SIG-M5 (cell line): ENCODE measurements around the gene CYP2R1.
"Not testable (repeated sequence)": the region's sequence is repeated elsewhere in the genome, so short reads cannot be mapped to it uniquely, and the experiment has no call there.

Experiments
- DNase-seq: peaks from one replicate; lab custom pipeline; 2025; lab: John Stamatoyannopoulos, UW

Gene CYP2R1

DNA sequence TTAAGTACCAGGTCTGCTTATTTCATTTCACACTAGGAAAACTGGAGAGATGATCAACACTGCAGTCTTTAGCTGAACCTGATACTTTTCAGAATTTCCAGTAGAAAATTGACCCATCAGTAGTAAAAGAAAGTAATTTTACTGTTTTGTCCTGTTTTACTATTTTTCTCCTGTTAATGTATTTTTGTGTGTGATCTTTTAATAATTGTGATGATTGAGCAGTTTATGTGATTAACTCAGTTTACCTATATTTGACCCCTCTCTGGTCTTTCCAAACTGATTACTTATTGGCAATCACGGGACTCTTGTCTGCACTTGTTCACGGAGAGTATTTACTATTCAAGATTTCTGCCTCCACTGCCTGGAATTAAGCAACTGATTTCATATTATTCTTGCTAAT is 546 bp upstream of the CYP2R1 start:
- no peak for DNase-seq

DNA sequence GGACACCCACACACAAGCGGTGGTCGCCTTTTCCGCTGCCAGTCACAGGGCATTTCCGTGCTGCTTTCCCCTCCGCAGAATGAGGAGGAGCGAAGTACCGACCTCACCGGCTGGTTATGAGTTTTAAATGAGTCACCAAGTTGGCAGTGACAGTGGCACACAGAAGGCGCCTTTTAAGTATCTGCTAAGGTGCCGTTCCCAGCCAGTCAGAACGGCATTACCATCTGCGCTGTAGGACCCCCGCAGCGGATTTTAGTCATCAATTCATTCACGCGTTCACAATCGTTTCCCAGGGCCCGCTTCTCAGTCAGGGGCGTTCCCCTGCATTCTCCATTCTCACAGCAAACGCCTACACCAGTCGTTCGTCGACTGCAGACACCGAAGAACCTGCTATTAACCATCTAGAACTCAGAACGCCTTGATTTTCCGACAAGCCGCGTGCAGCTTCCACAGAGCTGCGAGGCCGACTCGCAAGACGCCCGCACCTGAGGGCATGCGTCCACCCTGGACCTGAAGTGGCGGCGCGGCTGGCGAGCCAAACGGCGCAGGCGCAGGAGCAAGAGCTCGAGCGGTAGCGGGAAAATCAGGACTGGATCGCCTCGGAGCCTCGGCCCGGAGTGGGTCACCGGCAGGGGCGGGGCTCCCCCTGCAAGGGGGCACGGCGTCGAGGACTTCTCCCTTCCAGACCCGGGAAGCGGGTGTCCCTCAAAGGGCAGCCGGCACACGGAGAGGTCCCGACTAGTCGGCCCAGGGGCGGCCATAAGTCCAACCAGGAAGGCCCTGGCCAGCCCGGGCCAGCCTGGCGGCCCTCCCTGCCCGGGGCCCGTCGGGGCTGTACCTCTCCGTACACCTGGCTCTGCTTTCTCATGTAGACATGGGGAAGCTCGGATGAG is 642 bp downstream of the CYP2R1 start:
- DNase-seq: peak; percentile 6

DNA sequence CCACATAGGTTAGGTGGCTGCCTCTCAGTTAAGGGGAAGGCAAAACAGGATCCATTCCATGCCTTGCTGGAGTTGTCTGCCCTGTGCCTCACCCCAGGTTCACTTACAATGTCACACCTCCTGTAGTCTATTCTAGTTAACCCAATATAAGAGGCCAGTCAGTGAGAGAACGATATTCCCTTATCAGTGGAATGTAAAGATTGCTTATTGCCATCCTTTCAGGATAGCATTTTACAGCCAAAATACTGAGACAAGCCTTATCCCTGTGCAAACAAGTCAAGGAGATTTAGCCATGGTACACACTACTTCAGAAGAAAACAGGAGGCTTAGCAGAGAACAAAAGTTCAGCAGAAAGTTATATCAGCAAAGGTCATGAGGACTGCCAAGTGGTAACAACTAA is 5.5 kb downstream of the CYP2R1 start:
- no peak for DNase-seq

DNA sequence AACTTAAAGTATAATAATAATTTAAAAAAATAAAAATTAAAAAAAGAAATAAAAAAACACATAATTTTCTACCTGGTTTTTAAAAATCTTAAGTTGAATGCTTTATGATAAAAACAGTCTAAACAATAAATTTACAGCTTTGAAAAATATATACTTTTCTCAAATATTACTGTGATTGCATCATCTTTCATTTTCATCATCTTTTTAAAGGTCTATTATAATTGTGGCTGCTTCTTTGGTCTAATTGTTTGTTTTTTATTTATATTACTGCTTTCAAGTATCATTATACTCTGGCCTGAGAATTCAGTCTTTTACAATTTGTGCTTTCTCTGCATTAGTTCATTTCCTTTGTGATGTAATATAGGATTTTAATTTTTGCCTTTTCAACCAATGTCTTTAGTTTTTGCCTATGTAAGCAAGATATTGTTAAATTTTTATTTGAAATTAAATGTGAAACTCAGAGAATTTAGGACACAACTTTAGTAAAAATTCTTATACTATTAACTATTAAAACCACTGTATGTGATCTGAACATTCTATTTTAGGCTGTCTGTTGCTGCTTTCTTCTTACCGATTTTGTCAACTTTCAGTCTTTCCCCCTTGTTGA is 7.3 kb downstream of the CYP2R1 start:
- DNase-seq: no peak

DNA sequence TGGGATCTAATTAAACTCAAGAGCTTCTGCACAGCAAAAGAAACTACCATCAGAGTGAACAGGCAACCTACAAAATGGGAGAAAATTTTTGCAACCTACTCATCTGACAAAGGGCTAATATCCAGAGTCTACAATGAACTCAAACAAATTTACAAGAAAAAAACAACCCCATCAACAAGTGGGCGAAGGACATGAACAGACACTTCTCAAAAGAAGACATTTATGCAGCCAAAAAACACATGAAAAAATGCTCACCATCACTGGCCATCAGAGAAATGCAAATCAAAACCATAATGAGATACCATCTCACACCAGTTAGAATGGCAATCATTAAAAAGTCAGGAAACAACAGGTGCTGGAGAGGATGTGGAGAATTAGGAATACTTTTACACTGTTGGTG is 8.3 kb downstream of the CYP2R1 start:
- DNase-seq: not testable (repeated sequence)

DNA sequence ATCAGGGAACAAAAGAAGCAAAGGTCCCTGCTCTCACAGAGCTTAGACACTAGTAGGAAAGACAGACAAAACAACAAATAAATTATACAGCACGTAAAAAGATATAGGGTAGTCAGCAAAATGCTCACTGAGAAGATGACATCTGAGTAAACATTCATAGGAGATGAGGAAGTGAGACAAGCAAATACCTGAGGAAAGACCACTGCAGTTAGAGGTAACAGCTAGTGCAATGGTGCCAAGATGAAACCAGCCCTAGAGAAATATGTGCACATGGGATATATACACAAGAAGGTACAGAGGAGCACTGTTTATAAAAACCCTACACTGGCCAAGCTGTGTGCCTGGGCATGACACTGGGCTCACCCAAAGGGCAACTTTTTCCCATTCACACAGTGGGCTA is 9.8 kb downstream of the CYP2R1 start:
- no peak for DNase-seq

DNA sequence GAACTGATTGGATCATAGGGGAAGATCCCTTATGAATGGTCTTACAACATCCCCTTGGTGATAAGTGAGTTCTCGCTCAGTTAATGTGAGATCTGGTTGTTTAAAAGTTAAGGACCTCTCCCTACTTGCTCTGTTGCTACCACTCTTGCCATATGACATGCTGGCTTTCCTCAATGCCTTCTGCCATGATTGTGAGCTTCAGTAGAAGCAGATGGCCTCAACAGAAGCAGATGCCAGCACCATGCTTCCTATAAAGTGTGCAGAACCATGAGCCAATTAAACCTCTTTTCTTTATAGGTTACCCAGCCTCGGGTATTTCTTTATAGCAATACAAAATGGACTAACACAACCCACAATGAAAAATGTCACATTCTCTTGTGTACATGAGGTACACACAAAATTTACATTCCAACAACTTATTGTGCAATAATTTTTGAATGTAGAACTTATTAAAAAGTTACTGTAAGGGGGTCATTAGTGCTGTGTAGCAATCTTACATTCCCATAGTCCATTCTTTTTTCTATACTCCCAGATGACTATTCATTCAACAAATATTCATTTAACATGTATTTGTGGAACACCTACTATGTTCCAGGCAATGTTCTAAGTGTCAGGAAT is 10.3 kb downstream of the CYP2R1 start:
- no peak for DNase-seq

DNA sequence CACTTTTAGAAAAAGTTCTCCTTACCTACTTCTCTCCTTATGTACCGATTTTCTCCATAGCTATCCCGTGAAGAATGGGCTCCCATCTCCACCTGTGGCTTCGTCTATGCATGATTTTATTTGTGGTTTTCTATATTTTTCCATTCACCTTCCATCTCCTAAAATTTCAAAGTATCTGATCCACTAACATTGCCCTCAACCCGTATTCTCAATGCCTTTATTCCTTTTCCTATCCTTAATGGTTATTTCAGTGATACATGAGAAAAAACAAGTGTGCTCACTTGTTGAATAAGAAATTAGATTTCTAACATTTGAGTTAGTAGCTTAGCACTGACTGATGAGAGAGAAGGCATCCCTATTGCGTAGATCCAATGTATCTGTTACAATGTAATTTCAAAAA is 16.9 kb downstream of the CYP2R1 start:
- no peak for DNase-seq

DNA sequence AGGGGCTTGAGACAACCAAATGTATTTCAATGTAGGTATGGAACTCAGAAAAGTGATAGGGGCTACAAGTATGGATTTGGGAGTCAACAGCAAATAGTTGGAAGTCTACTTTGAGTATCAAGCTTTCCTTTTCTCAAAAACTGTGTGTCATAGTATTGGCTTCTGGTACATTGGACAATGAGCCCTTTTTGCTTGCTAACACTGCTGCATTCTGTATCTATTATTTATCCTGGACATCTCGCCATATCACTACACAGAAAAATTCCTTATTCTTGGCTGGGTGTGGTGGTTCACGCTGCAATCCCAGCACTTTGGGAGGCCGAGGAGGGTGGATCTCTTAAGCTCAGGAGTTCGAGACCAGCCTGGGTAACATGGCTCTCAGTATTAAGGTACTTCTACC is 18.4 kb downstream of the CYP2R1 start:
- no peak for DNase-seq

DNA sequence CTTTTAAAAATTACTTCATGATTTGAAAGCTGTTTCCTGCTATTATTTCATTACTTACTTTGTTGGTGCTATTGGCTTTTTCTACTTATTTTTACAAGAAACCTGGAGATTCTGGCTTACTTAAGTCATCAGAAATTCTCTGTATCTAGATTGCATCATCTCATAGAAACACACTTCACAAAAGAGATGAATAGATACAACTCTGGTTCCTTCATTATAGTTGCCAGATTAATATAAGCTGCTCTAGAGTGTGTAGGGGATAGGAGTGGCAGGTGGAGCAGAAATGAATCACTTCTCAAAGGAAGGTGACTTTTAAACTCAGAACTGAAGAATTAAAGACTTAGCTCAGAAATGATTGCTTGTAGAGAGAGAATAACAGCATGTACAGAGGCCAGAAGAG is 20.0 kb downstream of the CYP2R1 start:
- no peak for DNase-seq

DNA sequence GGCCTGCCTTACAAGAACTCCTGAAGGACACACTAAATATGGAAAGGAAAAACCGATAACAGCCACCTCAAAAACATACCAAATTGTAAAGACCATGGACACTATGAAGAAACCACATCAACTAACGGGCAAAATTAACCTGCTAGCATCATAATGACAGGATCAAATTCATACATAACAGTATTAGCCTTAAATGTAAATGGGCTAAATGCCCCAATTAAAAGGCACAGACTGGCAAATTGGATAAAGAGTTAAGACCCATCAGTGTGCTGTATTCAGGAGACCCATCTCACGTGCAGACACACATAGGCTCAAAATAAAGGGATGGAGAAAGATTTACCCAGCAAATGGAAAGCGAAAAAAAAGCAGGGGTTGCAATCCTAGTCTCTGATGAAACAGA is 28.3 kb downstream of the CYP2R1 start:
- DNase-seq: not testable (repeated sequence)

DNA sequence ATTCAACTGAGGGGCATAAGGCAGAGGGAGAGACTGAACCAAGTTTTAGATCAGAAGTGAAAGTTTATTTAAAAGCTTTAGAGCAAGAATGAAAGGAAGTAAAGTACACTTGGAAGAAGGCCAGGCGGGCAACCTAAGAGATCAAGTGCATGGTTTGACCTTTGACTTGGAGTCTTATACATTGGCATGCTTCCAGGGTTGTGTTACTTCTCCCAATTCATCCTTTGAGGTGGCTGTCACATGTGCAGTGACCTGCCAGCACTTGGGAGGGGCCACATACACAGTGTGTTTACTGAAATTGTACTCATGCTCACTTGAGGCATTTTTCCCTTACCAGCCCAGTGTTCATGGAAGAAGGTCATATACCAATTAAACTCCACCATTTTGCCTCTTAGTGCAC is 30.4 kb downstream of the CYP2R1 start:
- DNase-seq: no peak

DNA sequence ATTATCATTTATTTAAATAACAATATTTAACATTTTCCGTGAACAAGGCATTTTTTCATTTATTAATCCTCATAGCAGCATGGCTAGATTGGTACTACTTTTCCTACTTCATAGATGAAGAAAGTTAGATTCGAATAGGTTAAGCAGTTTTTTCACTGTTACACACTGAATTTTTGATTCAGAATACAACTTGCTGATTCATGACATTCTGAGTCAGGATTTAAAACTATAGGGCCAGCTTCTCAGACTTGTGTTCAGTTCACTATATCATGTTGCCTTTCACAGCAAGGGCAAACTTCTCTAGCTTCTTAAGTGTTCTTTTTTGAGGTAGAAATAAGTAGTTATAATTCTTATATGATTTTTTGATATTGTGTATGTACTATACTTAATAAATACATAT is 31.5 kb downstream of the CYP2R1 start:
- no peak for DNase-seq

DNA sequence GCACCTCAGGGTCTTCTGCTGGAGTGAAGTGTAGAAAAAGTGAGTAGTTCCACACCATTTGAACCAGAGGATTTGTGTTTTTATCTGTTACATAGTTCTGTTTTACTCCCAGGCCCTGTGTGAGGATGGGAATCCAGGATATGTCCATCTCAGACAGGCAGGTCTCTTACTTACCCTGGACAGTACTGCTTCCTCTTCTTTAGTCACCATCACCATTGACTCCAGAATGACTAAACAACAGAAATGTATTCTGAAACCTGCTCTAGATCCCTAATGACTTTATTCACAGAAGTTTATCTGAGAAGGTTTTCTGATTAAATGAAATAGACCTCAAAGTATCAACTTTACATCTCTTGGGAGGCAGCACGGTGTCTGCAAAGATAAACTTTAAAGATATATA is 33.6 kb downstream of the CYP2R1 start:
- DNase-seq: no peak

DNA sequence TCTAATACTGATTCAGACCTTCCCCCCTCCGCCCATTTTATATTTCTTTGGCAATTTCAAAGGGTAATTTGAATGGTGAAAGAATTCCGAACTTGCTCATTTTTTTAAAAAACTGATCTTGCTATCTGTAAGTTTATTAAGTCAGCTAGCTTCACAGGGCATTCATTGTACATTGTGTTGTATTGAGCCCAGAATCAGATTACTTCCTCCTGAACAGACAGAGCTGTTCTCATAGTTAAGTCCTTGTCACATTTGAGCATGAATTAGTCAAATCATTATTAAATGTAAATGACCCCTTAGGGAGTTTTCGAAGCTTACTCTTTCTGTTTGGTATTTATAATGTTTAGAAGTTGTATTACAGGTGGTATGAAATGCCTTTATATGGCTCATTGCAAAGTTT is 34.4 kb downstream of the CYP2R1 start:
- DNase-seq: no peak

DNA sequence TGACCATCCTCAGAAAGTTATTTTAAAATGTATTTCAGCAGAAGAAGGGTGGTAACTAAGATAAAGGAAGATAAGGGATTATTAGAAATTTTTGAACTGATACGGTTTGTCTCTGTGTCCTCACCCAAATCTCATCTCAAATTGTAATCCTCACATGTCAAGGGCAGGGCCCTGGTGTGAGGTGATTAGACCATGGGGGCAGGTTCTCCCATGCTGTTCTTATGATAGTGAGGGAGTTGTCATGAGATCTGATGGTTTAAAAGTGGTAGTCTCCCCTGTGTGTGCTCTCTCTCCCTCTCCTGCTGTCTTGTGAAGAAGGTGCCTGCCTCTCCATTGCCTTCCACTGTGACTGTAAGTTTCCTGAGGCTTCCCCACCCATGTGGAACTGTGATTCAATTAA is 36.1 kb downstream of the CYP2R1 start:
- no peak for DNase-seq

DNA sequence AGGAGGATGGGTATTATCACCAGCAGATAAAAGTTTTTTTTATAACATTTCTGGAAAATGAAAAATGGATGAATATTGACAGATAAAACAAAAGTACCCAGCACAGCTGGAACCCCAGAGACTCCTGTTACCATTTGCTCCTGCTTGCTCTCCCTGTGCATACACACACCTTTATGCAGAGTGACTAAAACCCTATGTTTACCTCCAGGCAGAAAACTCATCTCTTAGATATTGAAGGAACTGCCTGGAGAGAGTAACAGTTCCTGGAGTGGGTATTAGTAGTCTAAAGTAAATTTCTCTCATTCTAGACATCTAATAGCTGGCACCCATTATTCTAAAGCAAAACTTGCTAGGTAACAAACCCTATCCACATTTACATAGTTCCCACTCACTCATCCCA is 38.0 kb downstream of the CYP2R1 start:
- DNase-seq: no peak

DNA sequence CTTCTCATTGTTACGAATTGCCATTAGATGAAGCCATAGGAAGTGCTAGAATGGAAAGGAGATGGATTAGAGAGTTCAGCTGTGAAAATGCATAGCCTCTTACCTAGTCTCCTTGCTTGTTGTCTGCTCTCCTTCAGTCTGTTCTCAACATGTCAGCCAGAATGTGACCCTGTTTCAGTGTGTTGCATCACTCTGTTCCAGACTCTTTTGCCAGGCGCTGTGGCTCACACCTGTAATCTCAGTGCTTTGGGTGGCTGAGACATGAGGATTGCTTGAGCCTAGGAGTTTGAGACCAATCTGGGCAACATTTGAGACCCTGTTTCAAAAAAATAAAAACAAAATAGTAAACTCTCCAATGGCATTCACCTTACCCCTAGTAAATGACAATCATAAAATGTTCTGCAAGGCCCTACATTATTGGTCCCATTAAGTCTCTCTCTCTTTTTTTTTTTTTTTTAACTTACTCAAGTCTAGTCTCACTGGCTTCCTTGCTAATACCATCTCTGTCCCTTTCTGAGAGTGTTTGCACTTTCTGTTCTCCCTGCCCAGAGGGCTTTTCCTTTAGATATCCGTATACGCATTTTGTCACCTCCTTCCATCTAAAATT is 39.4 kb downstream of the CYP2R1 start:
- DNase-seq: no peak

DNA sequence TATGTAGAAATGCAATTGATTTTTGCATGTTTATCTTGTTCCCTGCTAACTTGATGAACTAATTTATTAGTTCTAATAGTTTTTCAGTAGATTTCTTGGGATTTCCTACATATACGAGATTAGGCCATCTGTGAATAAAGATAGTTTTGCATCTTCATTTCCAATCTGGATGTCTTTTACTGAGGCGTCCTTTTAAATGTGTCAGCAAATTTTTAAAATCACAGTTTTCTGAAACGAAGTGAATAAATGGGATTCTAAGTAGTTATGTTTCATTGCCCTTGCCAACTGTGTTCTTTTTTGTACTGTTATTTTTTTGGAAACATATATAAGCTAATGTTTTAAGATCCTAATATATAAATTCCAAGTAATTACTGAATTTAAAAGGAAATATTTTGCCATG is 50.0 kb downstream of the CYP2R1 start:
- DNase-seq: no peak

DNA sequence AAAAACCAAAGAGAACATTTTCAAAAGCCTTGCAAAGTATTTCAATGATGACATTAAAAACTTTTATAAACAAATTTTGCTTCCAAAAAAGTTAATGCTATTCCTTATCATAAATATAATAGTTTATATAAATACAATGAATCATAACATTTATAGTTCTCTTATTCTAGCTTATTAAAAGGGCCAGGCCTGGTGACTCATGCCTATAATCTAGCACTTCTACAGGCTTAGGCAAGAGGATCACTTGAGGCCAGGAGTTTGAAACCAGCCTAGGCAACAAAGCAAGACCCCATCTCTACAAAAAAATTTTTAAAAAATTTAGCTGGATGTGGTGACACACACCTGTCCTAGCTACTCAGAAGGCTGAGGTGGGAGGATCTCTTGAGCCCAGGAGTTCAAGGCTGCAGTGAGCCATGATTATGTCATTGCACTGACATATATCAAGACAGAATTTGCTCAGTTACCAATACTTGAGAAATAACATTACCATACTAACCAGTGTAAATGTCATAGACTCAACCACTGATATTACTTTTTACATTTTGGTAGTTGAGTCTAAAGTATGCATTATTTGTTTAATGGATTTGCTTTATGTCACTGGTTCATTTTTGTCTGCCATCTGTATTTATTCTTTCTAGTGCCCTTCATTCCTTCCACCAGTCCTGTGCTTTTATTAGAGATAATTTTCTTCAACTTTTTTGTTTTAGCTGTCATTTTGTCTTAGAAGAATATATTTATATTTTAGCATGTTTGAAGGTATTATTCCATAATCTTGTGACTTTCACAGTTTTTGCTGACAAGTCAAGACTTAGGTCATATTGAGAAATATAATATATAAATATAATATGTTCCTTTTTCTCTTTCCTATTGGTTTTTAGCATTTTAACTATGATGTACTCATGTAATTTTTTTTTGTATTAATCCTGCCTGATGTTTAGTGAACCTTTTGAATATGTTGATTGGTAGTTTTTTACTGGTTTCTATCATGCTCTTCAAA is 56.2 kb downstream of the CYP2R1 start:
- no peak for DNase-seq
